ENCODE measurements around the gene KRT75. TPM values are rescaled to one million over a fixed set of nuclear protein-coding genes. Genes with fewer than 3 reads are reported as not detected.
A peak's percentile ranks its signal among the peaks of the same experiment; 100 is the strongest.

KRT75 gene
- polyA plus RNA-seq, 2 of the 4 experiments (the other 2 are of a cell fraction), result not detected

- no peak overlapping the region for H3K4me2 ChIP-seq
- 0 out of 6 replicates have a peak overlapping the region, but pooled peaks of 1 of the 2 experiments have one; percentile 3 for H3K27ac ChIP-seq
- no peak for ATAC-seq
- DNase-seq (ENCODE audit: low read depth in 1 of 2, low spot score in 1 of 2), result no peak
- POLR2A ChIA-PET, result no interaction called here
- no peaks in the 10 kb centered on the region for H3K9me3 ChIP-seq
- H3K4me3 ChIP-seq, result no peak overlapping the region
- no peak for FAIRE-seq
- peaks cover 29% of the 10 kb centered on the region for H3K4me1 ChIP-seq
- CTCF ChIA-PET, result interaction anchor here (1.4 to 3.1 kb wide), 4 partner anchors 19 to 275 kb away, joined by 3 to 12 read pairs (median 6); partner anchors contain the start of gene KRT75
- WGBS (ENCODE audit: missing lambda C conversion rate), result 85% methylated on average over 5 of the region's 5 CpGs
- TF ChIP-seq MYC (IDR thresholded peaks at IDR 0.05; ENCODE audit: borderline replicate concordance, low read length), result no peak
- TF ChIP-seq ZC3H11A (IDR thresholded peaks at IDR 0.05), result no peak
These were observed 19.2 kb downstream of the KRT75 start for GRCh38 chr12:52414936-52415335.

GRCh38 chr12:52413782-52414345, 20.3 kb downstream of the KRT75 start:
- ATAC-seq (peak in 1 of 2 experiments; percentile 40; a peak in 2 of 6 replicates), FAIRE-seq (no peak), DNase-seq (ENCODE audit: low read depth in 1 of 2, low spot score in 1 of 2) (no peak)
- WGBS (ENCODE audit: missing lambda C conversion rate), result 79% methylated on average over 7 of the region's 8 CpGs
- no peak overlapping the region for H3K4me2 ChIP-seq
- H3K9me3 ChIP-seq, result no peaks in the 10 kb centered on the region
- H3K4me1 ChIP-seq, result peaks cover 29% of the 10 kb centered on the region
- ChIA-PET CTCF (interaction anchor here (0.6 to 3.2 kb wide), 11 partner anchors 16 to 466 kb away, joined by 3 to 16 read pairs (median 5); no protein-coding TSS in a partner anchor), POLR2A (interaction anchor here (0.8 kb wide), 1 partner anchor 14 kb away, joined by 4 read pairs; no protein-coding TSS in a partner anchor)
- TF ChIP-seq MAFK (IDR thresholded peaks at IDR 0.05; ENCODE audit: partially characterized antibody) (no peak), REST (IDR thresholded peaks at IDR 0.05) (no peak), EHMT2 (IDR thresholded peaks at IDR 0.05; ENCODE audit: low read depth) (no peak), FOXS1 (CRISPR knock-in tag; IDR thresholded peaks at IDR 0.05) (no peak), HOXB13 (CRISPR knock-in tag; IDR thresholded peaks at IDR 0.05; ENCODE audit: low read depth) (no peak), GATA3 (IDR thresholded peaks at IDR 0.05; ENCODE audit: borderline replicate concordance) (no peak), TP53 (CRISPR knock-in tag; IDR thresholded peaks at IDR 0.05) (no peak), FOSL2 (IDR thresholded peaks at IDR 0.05) (no peak), FOSL2 (CRISPR knock-in tag; IDR thresholded peaks at IDR 0.05) (no peak), HEYL (CRISPR knock-in tag; IDR thresholded peaks at IDR 0.05) (no peak), TFCP2L1 (CRISPR knock-in tag; IDR thresholded peaks at IDR 0.05) (no peak), HOXA7 (CRISPR knock-in tag; IDR thresholded peaks at IDR 0.05) (no peak)
- peak overlapping the region in 1 of 2 experiments; percentile 37; a peak in 1 of 6 replicates for H3K27ac ChIP-seq
- H3K4me3 ChIP-seq, result no peak overlapping the region

- ChIA-PET CTCF (interaction anchor here (0.8 to 3.2 kb wide), 16 partner anchors 10 to 472 kb away, joined by 3 to 16 read pairs (median 6); no protein-coding TSS in a partner anchor), POLR2A (interaction anchor here (0.6 to 0.8 kb wide), 2 partner anchors 15 to 150 kb away, joined by 3 to 4 read pairs; no protein-coding TSS in a partner anchor)
- H3K4me1 ChIP-seq, result peaks cover 29% of the 10 kb centered on the region
- no peaks in the 10 kb centered on the region for H3K9me3 ChIP-seq
- ATAC-seq, result peak in 1 of 2 experiments; percentile 68; a peak in 3 of 6 replicates
- peak overlapping the region in 1 of 2 experiments; percentile 37; a peak in 2 of 6 replicates for H3K27ac ChIP-seq
- 15% methylated on average over 4 of the region's 4 CpGs for WGBS (ENCODE audit: missing lambda C conversion rate)
- H3K4me2 ChIP-seq, result peak overlapping the region; percentile 0; the same call in 1 of the 3 replicates
- FAIRE-seq, result no peak
- DNase-seq (ENCODE audit: low read depth in 1 of 2, low spot score in 1 of 2), result no peak
- TF ChIP-seq HOXA7 (CRISPR knock-in tag; IDR thresholded peaks at IDR 0.05) (no peak), TFCP2L1 (CRISPR knock-in tag; IDR thresholded peaks at IDR 0.05) (no peak), FOSL2 (IDR thresholded peaks at IDR 0.05) (no peak), FOSL2 (CRISPR knock-in tag; IDR thresholded peaks at IDR 0.05) (0 out of 2 replicates have a peak, but pooled peaks have one; percentile 8), CHD4 (IDR thresholded peaks at IDR 0.05; ENCODE audit: borderline replicate concordance) (no peak)
- H3K4me3 ChIP-seq, result no peak overlapping the region
These were observed 21.0 kb downstream of the KRT75 start for GRCh38 chr12:52413202-52413601.
